HG03060 (cell line): Measurements from ENCODE around the gene GMPR2.
"Not testable (repeated sequence)": the region's sequence is repeated elsewhere in the genome, so short reads cannot be mapped to it uniquely, and the experiment has no call there.

Experiments used
- ATAC-seq: cut with Tn5 transposase; IDR thresholded peaks from one replicate; pipeline ENCODE4 v1.9.1; 2021; ENCODE audit warnings: low read depth, moderate number of reproducible peaks; ENCODE audit not compliant: unreplicated experiment

The GMPR2 gene

GRCh38 chr14:24226473-24226872 is 6.3 kb upstream of the GMPR2 start:
- ATAC-seq = no peak

GRCh38 chr14:24228902-24229301 is 3.8 kb upstream of the GMPR2 start:
- no peak for ATAC-seq

GRCh38 chr14:24231263-24232120 is 1.2 kb upstream of the GMPR2 start:
- ATAC-seq = peak; percentile 6

GRCh38 chr14:24232121-24232644 is 546 bp upstream of the GMPR2 start, which contains the start of gene NEDD8:
Gene NEDD8 (minus strand): TSS chr14:24232367. CDS start chr14:24232267, 100 bp downstream.
- peak; percentile 58 for ATAC-seq

GRCh38 chr14:24233538-24233866 is 773 bp downstream of the GMPR2 start:
- no peak for ATAC-seq

- no peak for ATAC-seq
Observed at GRCh38 chr14:24234095-24235005, 1.6 kb downstream of the GMPR2 start.

- ATAC-seq = no peak
Observed at GRCh38 chr14:24235804-24236688, 3.3 kb downstream of the GMPR2 start.

GRCh38 chr14:24236689-24237462 is 4.1 kb downstream of the GMPR2 start:
- ATAC-seq = no peak

- ATAC-seq = no peak
Observed at GRCh38 chr14:24237463-24237955, 4.8 kb downstream of the GMPR2 start.

- no peak for ATAC-seq
Observed at GRCh38 chr14:24238123-24238522, 5.4 kb downstream of the GMPR2 start.

- ATAC-seq = no peak
Observed at GRCh38 chr14:24238527-24239037, 5.9 kb downstream of the GMPR2 start.

GRCh38 chr14:24240110-24240918 is 7.6 kb downstream of the GMPR2 start:
- no peak for ATAC-seq

GRCh38 chr14:24241829-24242443 is 9.2 kb downstream of the GMPR2 start:
- ATAC-seq = peak; percentile 49

- no peak for ATAC-seq
Observed at GRCh38 chr14:24243336-24243836, 10.7 kb downstream of the GMPR2 start.

GRCh38 chr14:24245350-24245749 is 12.6 kb downstream of the GMPR2 start:
- ATAC-seq = not testable (repeated sequence)

- ATAC-seq = no peak
Observed at GRCh38 chr14:24246765-24247212, 14.1 kb downstream of the GMPR2 start.

GRCh38 chr14:24247422-24247821 is 14.7 kb downstream of the GMPR2 start:
- no peak for ATAC-seq
